ENCODE data around the gene RHEB. TPM values are rescaled to one million over a fixed set of nuclear protein-coding genes. Genes with fewer than 3 reads are reported as not detected.
A peak's percentile ranks its signal among the peaks of the same experiment; 100 is the strongest.

RHEB gene
- total RNA-seq, 1 donor from 2014 or later = 96.0 TPM

GRCh38 chr7:151550656-151551286 is 31.1 kb upstream of the RHEB start:
- DNase-seq (no peak), ATAC-seq (peak; percentile 32 to 58)
- Histone ChIP-seq H3K27ac (peak overlapping the region; percentile 36), H3K36me3 (no peaks in the 10 kb centered on the region), H3K4me1 (peaks cover 15% of the 10 kb centered on the region), H3K4me3 (no peak overlapping the region), H3K27me3 (ENCODE audit: low read depth) (no peaks in the 10 kb centered on the region), H3K9me3 (no peaks in the 10 kb centered on the region)
- intact Hi-C loops (cut with DNase I) = no loop called here
- TF ChIP-seq CTCF (IDR thresholded peaks at IDR 0.05) = no peak

DNA sequence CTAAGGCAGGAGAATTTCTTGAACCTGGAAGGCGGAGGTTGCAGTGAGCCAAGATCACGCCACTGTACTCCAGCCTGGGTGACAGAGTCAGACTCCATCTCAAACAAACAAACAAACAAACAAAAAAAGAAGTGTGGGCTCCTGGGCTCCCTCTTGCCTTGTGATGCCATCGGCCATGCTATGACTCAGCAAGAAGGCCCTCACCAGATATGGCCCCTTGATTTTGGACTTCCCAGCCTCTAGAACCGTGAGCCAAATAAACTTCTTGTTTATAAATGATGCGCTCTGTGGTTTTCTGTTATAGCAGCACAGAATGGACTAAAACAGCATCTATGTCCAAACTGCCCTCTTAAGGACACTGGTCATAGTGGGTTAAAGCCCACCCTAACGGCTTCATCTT is 29.9 kb upstream of the RHEB start:
- Histone ChIP-seq H3K4me1 (peaks cover 15% of the 10 kb centered on the region), H3K9me3 (no peaks in the 10 kb centered on the region), H3K27me3 (ENCODE audit: low read depth) (no peaks in the 10 kb centered on the region), H3K36me3 (no peaks in the 10 kb centered on the region), H3K4me3 (no peak overlapping the region), H3K27ac (no peak overlapping the region)
- ATAC-seq (no peak), DNase-seq (no peak)
- TF ChIP-seq CTCF (IDR thresholded peaks at IDR 0.05) = no peak
- intact Hi-C loops (cut with DNase I) = no loop called here

DNA sequence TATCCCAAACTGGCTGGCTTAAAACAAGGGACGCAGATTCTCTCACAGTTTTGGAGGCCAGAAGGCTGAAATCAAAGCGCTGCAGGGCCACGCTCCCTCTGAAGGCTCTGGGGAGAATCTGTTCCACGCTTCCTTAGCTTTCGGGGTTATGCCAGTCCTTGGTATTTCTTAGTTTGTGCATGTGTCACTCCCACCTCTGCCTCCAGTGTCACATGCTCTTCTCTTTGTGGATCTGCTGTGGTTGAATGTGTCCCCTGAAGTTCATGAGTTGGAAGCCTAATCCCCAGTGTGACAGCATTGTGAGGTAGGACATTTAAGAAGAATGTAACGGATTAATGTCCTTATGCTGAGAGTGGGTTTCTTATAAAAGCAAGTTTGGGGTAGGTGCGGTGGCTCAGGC is 29.4 kb upstream of the RHEB start:
- intact Hi-C loops (cut with DNase I) = no loop called here
- DNase-seq = no peak
- Histone ChIP-seq H3K36me3 (no peaks in the 10 kb centered on the region), H3K4me3 (no peak overlapping the region), H3K4me1 (peaks cover 15% of the 10 kb centered on the region), H3K27me3 (ENCODE audit: low read depth) (no peaks in the 10 kb centered on the region), H3K27ac (no peak overlapping the region), H3K9me3 (no peaks in the 10 kb centered on the region)
- no peak for ATAC-seq
- TF ChIP-seq CTCF (IDR thresholded peaks at IDR 0.05) = no peak

DNA sequence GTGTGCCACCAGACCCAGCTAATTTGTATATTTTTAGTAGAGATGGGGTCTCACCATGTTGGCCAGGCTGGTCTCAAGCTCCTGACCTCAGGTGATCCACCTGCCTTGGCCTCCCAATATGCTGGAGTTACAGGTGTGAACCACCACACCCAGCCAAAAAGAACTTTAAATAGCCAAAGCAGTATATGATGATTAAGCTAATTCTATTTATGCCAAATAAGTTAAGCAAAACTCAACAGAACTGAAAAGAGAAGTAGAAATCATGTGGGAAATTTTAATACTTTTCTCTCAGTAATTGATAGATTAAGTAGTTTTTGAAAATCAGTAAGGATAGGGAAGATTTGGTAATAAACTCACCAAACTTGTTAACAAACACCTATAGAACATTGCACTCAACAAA is 24.5 kb upstream of the RHEB start:
- H3K4me3 ChIP-seq = no peak overlapping the region
- no peak overlapping the region for H3K27ac ChIP-seq
- ATAC-seq (no peak), DNase-seq (no peak)
- intact Hi-C loops (cut with DNase I) = no loop called here
- no peaks in the 10 kb centered on the region for H3K36me3 ChIP-seq
- H3K9me3 ChIP-seq = no peaks in the 10 kb centered on the region
- TF ChIP-seq CTCF (IDR thresholded peaks at IDR 0.05) = no peak
- H3K4me1 ChIP-seq = no peaks in the 10 kb centered on the region
- H3K27me3 ChIP-seq (ENCODE audit: low read depth) = no peaks in the 10 kb centered on the region

GRCh38 chr7:151542606-151543130 is 23.0 kb upstream of the RHEB start:
- DNase-seq = no peak
- intact Hi-C loops (cut with DNase I) = no loop called here
- Histone ChIP-seq H3K36me3 (no peaks in the 10 kb centered on the region), H3K4me3 (no peak overlapping the region), H3K9me3 (no peaks in the 10 kb centered on the region), H3K27me3 (ENCODE audit: low read depth) (no peaks in the 10 kb centered on the region), H3K4me1 (peaks cover 15% of the 10 kb centered on the region), H3K27ac (no peak overlapping the region)
- no peak for ATAC-seq
- TF ChIP-seq CTCF (IDR thresholded peaks at IDR 0.05) = no peak

Measured in lower lobe of right lung (tissue), 2 donors.